DMS 273 treated with DMSO at 0.1 percent for 48 hours (cell line): Measurements from ENCODE around the gene FAF1.

Experiments used
- DNase-seq: peaks from one replicate; lab custom pipeline; 2025; lab: John Stamatoyannopoulos, UW

The FAF1 gene

DNA sequence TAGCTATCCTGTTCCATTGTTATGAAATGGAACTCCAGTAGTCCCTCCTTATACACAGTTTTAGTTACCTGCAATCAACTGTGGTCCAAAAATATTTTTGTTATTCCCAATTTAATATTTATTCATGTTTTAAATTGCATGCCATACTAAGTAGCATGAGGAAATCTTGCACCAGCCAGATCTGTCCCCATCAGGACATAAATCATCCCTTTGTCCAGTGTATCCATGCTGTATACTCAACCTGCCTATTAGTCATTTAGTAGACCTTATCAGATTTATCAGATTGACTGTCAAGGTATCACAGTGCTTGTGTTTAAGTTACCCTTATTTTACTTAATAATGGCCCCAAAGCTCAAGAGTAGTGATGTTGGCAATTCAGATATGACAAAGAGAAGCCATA, 328.9 kb downstream of the FAF1 start:
- no peak for DNase-seq

DNA sequence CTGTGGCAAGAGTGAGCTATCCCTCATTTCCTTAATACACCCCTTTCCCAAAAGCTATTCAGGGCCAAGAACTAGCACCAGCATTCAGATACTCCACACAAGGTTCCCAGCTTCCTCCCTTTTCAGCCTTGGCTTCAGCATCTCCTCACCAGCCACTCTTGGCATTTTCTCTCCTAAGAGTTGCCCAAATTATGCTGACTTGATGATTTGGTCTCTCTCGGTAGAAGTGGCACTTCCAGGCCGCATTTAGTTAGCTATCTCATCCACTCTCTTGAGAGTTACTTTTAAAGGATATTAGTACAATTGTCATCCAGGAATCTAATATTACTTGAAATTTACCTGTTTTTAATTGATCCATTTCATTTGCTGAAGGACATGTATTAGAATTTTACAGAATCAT, 337.8 kb downstream of the FAF1 start:
- DNase-seq, result no peak

- no peak for DNase-seq
These were observed 339.3 kb downstream of the FAF1 start for GRCh38 chr1:50620680-50621329.

DNA sequence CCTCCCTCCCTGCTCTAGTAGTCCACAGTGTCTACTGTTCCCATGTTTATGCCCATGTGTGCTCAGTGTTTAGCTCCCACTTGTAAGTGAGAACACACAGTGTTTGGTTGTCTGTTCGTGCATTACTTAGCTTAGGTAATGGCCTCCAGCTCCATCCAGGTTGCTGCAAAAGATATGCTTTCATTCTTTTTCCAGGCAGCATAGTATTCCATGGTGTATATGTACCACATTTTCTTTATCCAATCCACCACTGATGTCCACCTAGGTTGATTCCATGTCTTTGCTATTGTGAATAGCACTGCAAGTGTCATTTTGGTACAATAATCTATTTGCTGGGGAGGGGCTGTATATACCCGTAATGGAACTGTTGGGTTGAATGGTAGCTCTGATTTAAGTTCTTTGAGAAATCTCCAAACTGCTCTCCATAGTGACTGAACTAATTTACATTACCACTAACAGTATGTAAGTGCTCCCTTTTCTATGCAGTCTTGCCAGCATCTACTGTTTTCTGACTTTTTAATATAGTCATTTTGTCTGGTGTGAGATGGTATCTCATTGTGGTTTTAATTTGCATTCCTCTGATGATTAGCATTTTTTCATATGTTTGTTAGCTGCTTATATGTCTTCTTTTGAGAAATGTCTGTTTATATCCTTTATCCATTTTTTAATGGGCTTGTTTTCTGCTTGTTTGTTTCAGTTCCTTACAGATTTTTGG, 344.9 kb downstream of the FAF1 start:
- DNase-seq, result no peak

GRCh38 chr1:50611675-50612074, 348.4 kb downstream of the FAF1 start:
- DNase-seq, result no peak

- DNase-seq, result peak; percentile 71
These were observed 349.5 kb downstream of the FAF1 start for GRCh38 chr1:50610563-50610962.

DNA sequence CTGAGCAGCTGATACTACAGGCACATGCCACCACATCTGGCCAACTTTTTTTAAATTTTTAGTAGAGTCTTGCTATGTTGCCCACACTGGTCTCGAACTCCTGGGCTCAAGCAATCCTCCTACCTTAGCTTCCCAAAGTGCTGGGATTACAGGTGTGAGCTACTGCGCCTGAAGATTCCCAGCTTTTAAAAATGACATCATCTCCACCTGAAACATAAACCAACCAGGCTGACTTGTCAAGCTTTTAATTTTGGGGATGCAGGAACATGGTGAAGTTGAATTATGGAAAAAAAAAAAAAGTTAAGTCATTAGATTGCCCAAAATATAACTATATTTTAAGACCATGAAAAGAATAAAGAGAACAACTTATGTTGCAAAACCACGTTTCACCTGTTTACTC, 350.6 kb downstream of the FAF1 start:
- DNase-seq, result no peak

DNA sequence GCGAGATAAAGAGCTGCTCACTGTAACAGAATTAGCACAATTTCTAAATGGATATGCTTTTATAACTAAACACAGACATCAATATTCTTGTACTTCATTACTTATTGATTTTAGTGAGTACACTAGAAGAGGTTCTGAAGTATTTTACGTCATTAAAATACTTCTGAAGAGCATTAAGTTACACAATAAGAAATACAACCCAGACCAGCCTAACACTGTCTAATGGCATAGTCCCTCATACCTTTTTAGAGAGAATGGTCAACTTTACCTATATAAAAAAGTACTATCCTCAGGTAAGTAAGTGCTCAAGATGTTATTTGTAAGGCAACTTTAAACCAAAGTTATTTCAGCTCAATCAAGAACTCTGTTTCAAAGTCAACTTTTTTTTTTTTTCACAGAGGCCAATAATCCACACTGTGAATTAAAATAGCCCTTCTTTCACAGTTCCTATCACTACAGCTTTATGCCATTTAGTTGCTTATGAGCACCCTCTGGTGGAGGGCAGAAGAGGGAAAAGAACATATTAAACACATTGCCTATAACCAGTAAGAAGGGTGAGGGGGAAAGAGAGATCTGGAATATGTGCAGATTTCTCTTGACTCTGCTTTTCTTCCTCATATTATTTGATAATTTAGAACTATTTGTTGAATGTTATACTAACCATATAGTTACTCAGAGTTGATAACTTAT, 354.7 kb downstream of the FAF1 start:
- DNase-seq, result peak; percentile 24

GRCh38 chr1:50604580-50604979, 355.5 kb downstream of the FAF1 start:
- DNase-seq, result no peak

DNA sequence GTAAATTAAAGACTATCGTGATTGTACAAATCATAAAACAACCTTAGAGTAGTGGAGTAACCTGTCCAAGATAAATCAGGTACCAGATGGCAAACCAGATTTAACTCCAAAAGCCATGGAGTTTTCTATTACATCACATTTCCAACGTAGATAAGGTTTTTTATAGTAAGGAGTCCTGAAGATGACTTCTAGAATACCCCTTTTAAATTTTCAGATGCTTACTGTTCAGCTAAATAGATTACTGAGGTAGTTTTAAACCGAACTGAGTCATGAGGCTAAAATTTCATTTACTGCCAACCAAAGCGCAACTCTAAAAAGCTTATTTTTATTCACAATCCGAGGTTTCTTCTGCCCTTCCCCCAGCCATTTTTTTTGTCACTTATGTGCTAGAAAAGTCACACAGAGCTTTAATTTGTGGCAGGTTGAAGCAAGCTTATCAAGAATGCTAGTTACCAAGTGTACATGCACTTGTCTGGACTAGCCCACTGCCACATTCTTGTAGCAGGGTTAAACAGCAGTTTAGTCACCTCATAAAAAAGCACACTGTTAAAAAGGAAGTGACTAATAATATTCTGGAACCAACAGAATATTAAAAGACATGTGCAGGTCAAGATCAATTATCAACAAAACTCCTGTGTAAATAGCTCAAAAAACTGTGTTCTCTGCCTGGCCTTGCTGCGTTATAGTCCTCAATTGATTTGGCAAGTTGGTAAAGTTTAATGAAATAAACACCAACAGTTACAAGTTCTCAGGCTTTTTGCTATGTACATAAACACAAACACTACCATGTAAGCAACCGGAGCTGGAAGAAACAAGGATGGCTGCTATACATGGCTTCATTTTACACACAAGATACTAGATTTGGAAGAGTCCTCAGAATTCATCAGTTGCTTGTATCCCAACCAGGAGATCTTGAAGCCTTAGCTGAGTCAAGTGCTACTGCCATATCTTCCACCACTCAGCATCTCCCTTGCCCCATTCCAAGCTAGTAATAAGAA, 356.5 kb downstream of the FAF1 start:
- no peak for DNase-seq

DNA sequence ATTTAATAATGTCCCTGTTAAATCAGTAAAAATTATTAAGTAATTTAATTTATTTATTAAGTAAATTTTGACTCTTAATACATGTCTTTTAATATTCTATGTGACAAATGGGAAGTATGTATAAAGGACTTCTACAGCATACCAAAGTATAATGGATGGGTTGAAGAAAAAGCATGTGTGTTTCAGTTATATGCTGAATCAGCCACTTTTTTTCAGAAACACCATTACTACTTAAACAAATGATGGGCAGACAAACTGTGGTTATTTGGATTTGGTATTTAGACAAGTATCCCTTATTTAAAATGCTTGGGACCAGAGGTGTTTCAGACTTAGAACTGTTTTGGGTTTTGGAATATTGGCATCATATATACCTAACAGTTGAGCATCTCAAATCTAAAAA, 360.5 kb downstream of the FAF1 start:
- DNase-seq, result no peak

DNA sequence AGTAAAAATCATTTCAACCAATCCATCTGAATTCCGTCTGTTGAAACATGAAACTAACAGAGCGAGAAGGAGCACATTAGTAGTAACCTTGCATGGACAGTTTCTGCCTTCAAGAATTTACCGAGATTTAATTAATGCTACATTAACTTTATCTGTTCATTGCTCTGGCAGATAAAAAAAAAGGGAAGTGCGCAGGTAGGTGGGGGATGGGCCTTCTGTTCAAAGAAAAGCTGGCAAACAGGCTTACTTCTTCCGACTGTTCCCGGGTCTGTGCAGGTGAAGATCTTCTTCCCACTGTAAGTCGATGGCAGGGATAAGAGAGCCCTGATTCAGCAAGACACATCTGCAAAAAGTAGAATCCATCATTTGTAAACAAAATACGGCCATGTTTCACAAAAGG, 364.2 kb downstream of the FAF1 start:
- DNase-seq, result no peak

DNA sequence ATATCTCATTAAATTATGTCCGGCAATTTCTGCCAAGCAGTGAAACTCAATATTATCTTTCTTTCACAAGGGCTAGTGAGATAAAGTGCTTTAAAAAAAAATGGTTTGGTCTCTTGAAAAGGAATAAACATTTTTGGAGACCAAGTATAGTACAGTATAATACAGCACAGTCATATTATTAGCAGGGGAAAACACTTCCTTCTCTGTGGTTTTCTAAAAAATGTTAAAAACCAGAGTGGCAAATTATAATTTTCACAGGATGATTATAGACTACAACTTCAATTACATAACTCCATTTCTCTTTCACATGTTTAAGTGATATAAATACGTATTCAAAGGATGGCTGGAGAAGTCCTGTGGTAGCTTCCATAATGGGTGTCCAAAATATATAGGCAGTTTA, 366.6 kb downstream of the FAF1 start:
- no peak for DNase-seq

DNA sequence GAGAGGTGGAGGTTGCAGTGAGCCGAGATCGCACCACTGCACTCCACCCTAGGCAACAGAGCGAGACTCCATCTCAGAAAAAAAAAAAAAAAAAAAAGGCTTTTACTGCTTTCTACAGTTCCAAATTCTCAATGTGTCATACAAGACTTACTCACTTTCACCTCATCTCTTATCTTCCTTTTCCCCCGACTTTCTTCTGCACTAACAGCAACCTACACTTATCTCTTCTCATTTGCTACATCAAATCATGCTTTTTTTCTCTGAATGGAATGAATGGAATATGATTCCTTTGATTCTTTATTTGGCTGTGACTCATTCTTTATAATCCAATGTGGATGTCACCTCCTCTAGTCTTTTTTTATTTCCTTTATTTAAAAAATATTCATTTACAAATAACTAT, 368.5 kb downstream of the FAF1 start:
- DNase-seq, result no peak

DNA sequence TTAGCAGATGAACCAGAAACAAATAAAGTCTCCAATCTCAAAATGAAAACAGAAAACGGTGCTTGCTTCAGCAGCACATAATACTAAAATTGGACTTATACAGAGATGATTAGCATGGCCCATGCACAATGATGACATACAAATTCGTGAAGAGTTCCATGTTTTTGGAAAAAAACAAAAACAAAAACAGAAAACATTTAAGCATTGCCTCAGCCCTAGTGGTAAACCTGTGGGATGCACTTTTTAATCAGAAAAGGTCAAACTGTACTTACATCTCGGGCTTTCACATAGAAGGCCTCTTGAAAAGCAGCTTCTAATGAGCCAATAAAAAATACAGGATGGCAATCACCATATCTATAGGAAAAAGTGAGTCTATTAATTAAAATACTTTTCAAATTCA, 377.7 kb downstream of the FAF1 start:
- no peak for DNase-seq

- DNase-seq, result no peak
These were observed 390.0 kb downstream of the FAF1 start for GRCh38 chr1:50570066-50570468.

- DNase-seq, result no peak
These were observed 391.3 kb downstream of the FAF1 start for GRCh38 chr1:50568782-50569181.

DNA sequence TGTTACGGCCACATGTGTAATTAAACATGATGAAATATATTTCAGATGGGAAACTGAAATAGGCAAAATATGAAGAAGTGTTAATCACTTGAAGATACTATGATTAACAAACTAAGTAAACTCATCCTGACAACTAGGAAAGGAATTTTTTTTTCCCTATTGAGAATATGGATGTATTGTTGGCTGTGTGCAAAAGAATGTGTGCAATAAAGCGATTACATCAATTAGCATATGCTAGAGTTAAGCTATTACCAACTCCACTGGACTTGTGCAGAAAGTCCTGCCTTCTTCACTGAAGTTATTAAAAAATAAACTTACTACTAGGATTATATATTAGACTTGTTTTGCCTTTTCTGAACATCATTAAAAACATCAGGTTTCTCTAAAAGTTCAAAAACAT, 393.7 kb downstream of the FAF1 start:
- no peak for DNase-seq

GRCh38 chr1:50564417-50564816, 395.6 kb downstream of the FAF1 start:
- DNase-seq, result no peak

GRCh38 chr1:50562106-50562505, 398.0 kb downstream of the FAF1 start:
- DNase-seq, result no peak

GRCh38 chr1:50559421-50559820, 400.6 kb downstream of the FAF1 start:
- no peak for DNase-seq

DNA sequence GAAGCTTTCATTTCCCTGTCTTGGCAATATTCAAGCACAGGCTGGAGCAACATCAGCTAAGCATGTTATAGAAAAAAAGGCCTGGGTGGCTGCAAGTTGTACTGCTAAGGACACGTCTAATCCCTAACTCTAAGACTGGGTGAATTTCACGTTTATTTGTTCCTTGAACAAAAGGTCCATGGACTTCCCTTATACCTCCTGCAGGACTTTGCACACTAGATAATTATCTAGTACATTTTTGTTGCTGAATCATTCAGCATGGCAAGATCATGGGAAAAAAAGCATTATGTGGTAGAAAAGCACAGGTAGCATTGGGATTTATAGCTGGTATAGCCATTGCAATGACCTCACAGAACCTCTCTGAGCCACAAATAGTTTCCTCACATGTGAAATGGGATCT, 406.1 kb downstream of the FAF1 start:
- DNase-seq, result no peak
